Trophoblast cell (in vitro differentiated cells and primary cell): ENCODE results near the gene MARK1.

Experiments
- DNase-seq, 2 donors: peaks; one replicate each; pipeline ENCODE4 v3.0.0-alpha.2; 2016
- H2AFZ ChIP-seq: 2 replicates; pipeline ENCODE4 v1.6.1; 2013; ENCODE audit warnings: low read length, moderate library complexity, mild to moderate bottlenecking; ENCODE audit not compliant: insufficient read depth, poor library complexity
- H2AK5ac ChIP-seq: 2 replicates; pipeline ENCODE4 v1.6.1; 2013; ENCODE audit warnings: mild to moderate bottlenecking, low read length
- H2BK120ac ChIP-seq: 2 replicates; pipeline ENCODE4 v1.6.1; 2013; ENCODE audit warnings: low read length, mild to moderate bottlenecking, moderate library complexity; ENCODE audit not compliant: insufficient read depth, poor library complexity
- H2BK12ac ChIP-seq: 2 replicates; pipeline ENCODE4 v1.6.1; 2013; ENCODE audit warnings: mild to moderate bottlenecking, low read length, moderate library complexity
- H2BK5ac ChIP-seq: 2 replicates; pipeline ENCODE4 v1.6.1; 2013; ENCODE audit warnings: low read length, low read depth, moderate library complexity, mild to moderate bottlenecking; ENCODE audit not compliant: poor library complexity
- H3K14ac ChIP-seq: 2 replicates; pipeline ENCODE4 v1.6.1; 2013; ENCODE audit warnings: mild to moderate bottlenecking, low read length
- H3K18ac ChIP-seq: 2 replicates; pipeline ENCODE4 v1.6.1; 2013; ENCODE audit warnings: mild to moderate bottlenecking, low read length
- H3K23ac ChIP-seq: 2 replicates; pipeline ENCODE4 v1.6.1; 2013; ENCODE audit warnings: low read length
- H3K27ac ChIP-seq: 2 replicates; pipeline ENCODE4 v1.5.1; 2013; ENCODE audit warnings: low read depth, mild to moderate bottlenecking, inconsistent platforms, low read length, moderate library complexity
- H3K27me3 ChIP-seq: 2 replicates; pipeline ENCODE4 v1.6.1; 2013; ENCODE audit warnings: inconsistent platforms, mild to moderate bottlenecking, low read length, moderate library complexity; ENCODE audit not compliant: insufficient read depth
- H3K36me3 ChIP-seq, 2 experiments: 1 replicate in 1 of 2; 2 replicates in 1 of 2; pipeline ENCODE4 v1.6.1; 2013; ENCODE audit warnings: low read length in 2 of 2, mild to moderate bottlenecking in 2 of 2, moderate library complexity in 1 of 2; ENCODE audit not compliant: insufficient read depth in 2 of 2, control insufficient read depth in 1 of 2
- H3K4ac ChIP-seq: 2 replicates; pipeline ENCODE4 v1.6.1; 2013; ENCODE audit warnings: low read depth, mild to moderate bottlenecking, low read length, moderate library complexity
- H3K4me1 ChIP-seq, 2 experiments: 1 replicate in 1 of 2; 2 replicates in 1 of 2; pipeline ENCODE4 v1.6.1; 2013; ENCODE audit warnings: low read length in 2 of 2, mild to moderate bottlenecking in 2 of 2, moderate library complexity in 1 of 2; ENCODE audit not compliant: insufficient read depth in 2 of 2, control insufficient read depth in 1 of 2
- H3K4me2 ChIP-seq: 2 replicates; pipeline ENCODE4 v1.6.1; 2013; ENCODE audit warnings: inconsistent platforms, mild to moderate bottlenecking, low read length, moderate library complexity
- H3K4me3 ChIP-seq: 2 replicates; pipeline ENCODE4 v1.5.1; 2013; ENCODE audit warnings: mild to moderate bottlenecking, low read depth, low read length, inconsistent platforms
- H3K79me1 ChIP-seq: one replicate; pipeline ENCODE4 v1.6.1; 2013; ENCODE audit warnings: low read length
- H3K79me2 ChIP-seq: 2 replicates; pipeline ENCODE4 v1.6.1; 2013; ENCODE audit warnings: low read length, mild to moderate bottlenecking; ENCODE audit not compliant: control insufficient read depth, insufficient read depth, poor library complexity
- H3K9ac ChIP-seq: 2 replicates; pipeline ENCODE4 v1.6.1; 2013; ENCODE audit warnings: mild to moderate bottlenecking, low read length
- H3K9me3 ChIP-seq: 2 replicates; pipeline ENCODE4 v1.6.1; 2013; ENCODE audit warnings: low read depth, mild to moderate bottlenecking, control low read depth, inconsistent platforms, low read length; ENCODE audit not compliant: insufficient read depth
- H4K12ac ChIP-seq: 2 replicates; pipeline ENCODE4 v1.6.1; 2013; ENCODE audit warnings: low read depth, mild to moderate bottlenecking, low read length, moderate library complexity
- H4K8ac ChIP-seq: 2 replicates; pipeline ENCODE4 v1.6.1; 2013; ENCODE audit warnings: low read depth, mild to moderate bottlenecking, low read length, moderate library complexity
- H4K91ac ChIP-seq: one replicate; pipeline ENCODE4 v1.6.1; 2013; ENCODE audit warnings: low read depth, mild to moderate bottlenecking, low read length, moderate library complexity
- WGBS: extraction: QIAGEN DNeasy Blood & Tissue Kit; methylation state at CpG from one replicate; pipeline ENCODE4 v1.1.7; 2013; ENCODE audit warnings: missing lambda C conversion rate; ENCODE audit not compliant: insufficient read length, insufficient coverage; ENCODE audit errors: extremely low coverage; 5-methylcytosine and 5-hydroxymethylcytosine counted together

MARK1 gene

DNA sequence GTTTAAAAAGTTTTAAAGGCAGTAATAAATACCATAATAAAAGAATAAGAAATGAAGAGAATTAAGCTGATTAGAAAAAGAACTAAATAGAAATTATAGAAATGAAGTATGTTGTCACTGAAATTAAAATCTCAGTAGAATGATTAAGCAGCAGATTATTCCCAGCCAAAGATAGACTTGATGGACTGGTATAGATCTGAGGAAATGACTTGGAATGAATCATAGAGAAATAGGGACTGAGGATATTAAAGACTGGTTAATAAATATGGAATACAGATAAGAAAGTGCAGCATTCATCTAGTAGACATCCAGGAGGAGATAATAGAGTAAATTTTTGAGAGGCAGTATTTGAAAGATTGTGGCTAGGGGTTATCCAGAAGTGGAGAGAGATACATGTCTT lies 28.7 kb downstream of the MARK1 start:
- Histone ChIP-seq H2BK12ac (no peak overlapping the region), H4K91ac (no peak overlapping the region), H3K9me3 (no peaks in the 10 kb centered on the region), H3K27ac (no peak overlapping the region), H3K79me2 (no peaks in the 10 kb centered on the region), H3K36me3 (no peaks in the 10 kb centered on the region), H3K4me2 (no peak overlapping the region), H4K12ac (no peak overlapping the region), H2AFZ (no peak overlapping the region), H3K79me1 (no peaks in the 10 kb centered on the region), H2BK120ac (no peak overlapping the region), H3K14ac (no peak overlapping the region), H3K4me1 (no peaks in the 10 kb centered on the region), H3K27me3 (no peaks in the 10 kb centered on the region), H2AK5ac (no peak overlapping the region), H4K8ac (no peak overlapping the region), H3K4ac (no peak overlapping the region), H3K18ac (no peak overlapping the region), H3K9ac (no peak overlapping the region), H3K4me3 (no peak overlapping the region), H2BK5ac (no peak overlapping the region), H3K23ac (no peak overlapping the region)
- DNase-seq, result peak in 1 of 2 donors; percentile 39

DNA sequence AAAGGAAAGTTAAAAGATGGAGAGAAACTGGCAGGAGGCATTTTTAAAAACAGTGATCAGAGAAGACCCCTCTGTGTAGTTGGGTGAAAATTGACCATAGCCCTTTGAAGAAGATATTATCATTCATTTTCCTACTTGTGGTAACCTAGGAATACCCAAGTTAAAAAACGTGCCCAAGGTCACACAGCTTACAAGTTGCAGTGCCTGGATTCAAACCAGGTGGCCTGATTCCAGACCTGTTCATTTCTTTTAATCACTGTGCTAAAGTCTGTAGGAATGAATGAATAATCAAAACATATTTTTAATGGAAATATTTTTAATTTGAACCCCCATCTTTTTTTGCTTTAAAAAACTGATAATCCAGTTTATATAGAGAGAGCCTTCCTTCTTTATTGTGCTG lies 35.6 kb downstream of the MARK1 start:
- no peak overlapping the region for H2BK5ac ChIP-seq
- WGBS, result no CpG with 5 or more reads among the region's 1 CpG
- no peak for DNase-seq
- H4K12ac ChIP-seq, result no peak overlapping the region
- H4K8ac ChIP-seq, result no peak overlapping the region
- H3K4me2 ChIP-seq, result no peak overlapping the region
- H2BK120ac ChIP-seq, result no peak overlapping the region
- no peaks in the 10 kb centered on the region for H3K27me3 ChIP-seq
- H3K79me2 ChIP-seq, result no peaks in the 10 kb centered on the region
- H3K79me1 ChIP-seq, result peaks cover 3% of the 10 kb centered on the region
- no peak overlapping the region for H3K27ac ChIP-seq
- H2AFZ ChIP-seq, result no peak overlapping the region
- no peak overlapping the region for H3K4ac ChIP-seq
- H3K18ac ChIP-seq, result no peak overlapping the region
- no peak overlapping the region for H2AK5ac ChIP-seq
- H3K4me3 ChIP-seq, result no peak overlapping the region
- no peak overlapping the region for H3K14ac ChIP-seq
- no peak overlapping the region for H2BK12ac ChIP-seq
- H3K9ac ChIP-seq, result no peak overlapping the region
- H3K36me3 ChIP-seq, result no peaks in the 10 kb centered on the region
- no peak overlapping the region for H4K91ac ChIP-seq
- no peaks in the 10 kb centered on the region for H3K9me3 ChIP-seq
- no peak overlapping the region for H3K23ac ChIP-seq
- peaks cover 4 to 5% of the 10 kb centered on the region in 2 experiments for H3K4me1 ChIP-seq

DNA sequence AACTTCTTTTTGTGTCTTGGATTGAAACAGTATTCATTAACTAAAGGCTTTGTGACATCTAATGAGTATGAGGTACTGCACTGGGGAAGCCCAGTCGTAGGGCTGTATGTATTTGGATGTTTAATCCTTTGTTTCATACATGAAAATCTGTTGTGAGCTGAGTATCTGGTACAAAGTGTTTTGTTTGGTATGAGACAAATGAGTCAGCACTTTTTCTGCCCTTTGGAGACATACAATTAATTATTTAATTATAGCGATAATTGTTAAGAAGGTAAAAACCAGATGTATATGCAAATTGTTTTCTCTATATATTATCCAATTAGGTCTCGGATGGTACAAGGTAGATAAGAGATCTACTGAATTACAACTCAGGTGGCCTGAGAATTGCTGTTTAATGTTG lies 36.3 kb downstream of the MARK1 start:
- Histone ChIP-seq H3K14ac (no peak overlapping the region), H3K4ac (no peak overlapping the region), H3K36me3 (no peaks in the 10 kb centered on the region), H3K23ac (no peak overlapping the region), H3K79me2 (no peaks in the 10 kb centered on the region), H4K91ac (no peak overlapping the region), H3K4me3 (no peak overlapping the region), H4K8ac (no peak overlapping the region), H3K27me3 (no peaks in the 10 kb centered on the region), H3K18ac (no peak overlapping the region), H3K79me1 (peaks cover 3% of the 10 kb centered on the region), H4K12ac (no peak overlapping the region), H3K27ac (no peak overlapping the region), H2AK5ac (no peak overlapping the region), H2BK5ac (no peak overlapping the region), H3K9me3 (no peaks in the 10 kb centered on the region), H3K4me2 (no peak overlapping the region), H3K9ac (no peak overlapping the region), H2BK120ac (no peak overlapping the region), H2AFZ (no peak overlapping the region), H2BK12ac (no peak overlapping the region), H3K4me1 (peaks cover 4 to 5% of the 10 kb centered on the region in 2 experiments)
- WGBS, result no CpG with 5 or more reads among the region's 3 CpGs
- DNase-seq, result no peak

DNA sequence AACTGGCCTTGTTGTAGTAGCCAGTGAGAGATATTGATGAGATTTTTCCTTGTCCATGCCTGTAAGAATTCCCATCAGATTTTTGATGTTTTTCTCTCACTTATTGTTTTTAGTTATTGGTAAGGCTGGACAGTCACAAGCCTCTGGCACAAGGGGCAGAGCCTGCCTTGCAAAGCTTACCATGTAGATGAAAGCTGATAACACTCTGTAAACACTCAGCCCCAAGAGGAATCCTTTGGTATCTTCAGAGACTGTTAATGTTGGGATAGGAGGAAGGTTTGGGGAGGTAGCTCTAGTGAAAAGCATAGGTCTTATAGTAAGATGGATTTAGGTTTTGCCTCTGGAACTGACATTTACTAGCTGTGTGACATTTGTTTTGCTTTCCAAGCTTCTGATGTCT lies 37.7 kb downstream of the MARK1 start:
- Histone ChIP-seq H3K36me3 (no peaks in the 10 kb centered on the region), H3K4me3 (no peak overlapping the region), H3K79me2 (no peaks in the 10 kb centered on the region), H2AFZ (no peak overlapping the region), H2BK120ac (no peak overlapping the region), H4K8ac (no peak overlapping the region), H2BK5ac (no peak overlapping the region), H3K14ac (no peak overlapping the region), H2AK5ac (no peak overlapping the region), H3K4me1 (peaks cover 4 to 5% of the 10 kb centered on the region in 2 experiments), H3K9ac (no peak overlapping the region), H3K27me3 (no peaks in the 10 kb centered on the region), H3K4me2 (no peak overlapping the region), H3K9me3 (no peaks in the 10 kb centered on the region), H3K18ac (no peak overlapping the region), H3K27ac (no peak overlapping the region), H3K79me1 (peaks cover 3% of the 10 kb centered on the region), H3K23ac (no peak overlapping the region), H3K4ac (no peak overlapping the region), H4K91ac (no peak overlapping the region), H2BK12ac (no peak overlapping the region), H4K12ac (no peak overlapping the region)
- DNase-seq, result no peak

DNA sequence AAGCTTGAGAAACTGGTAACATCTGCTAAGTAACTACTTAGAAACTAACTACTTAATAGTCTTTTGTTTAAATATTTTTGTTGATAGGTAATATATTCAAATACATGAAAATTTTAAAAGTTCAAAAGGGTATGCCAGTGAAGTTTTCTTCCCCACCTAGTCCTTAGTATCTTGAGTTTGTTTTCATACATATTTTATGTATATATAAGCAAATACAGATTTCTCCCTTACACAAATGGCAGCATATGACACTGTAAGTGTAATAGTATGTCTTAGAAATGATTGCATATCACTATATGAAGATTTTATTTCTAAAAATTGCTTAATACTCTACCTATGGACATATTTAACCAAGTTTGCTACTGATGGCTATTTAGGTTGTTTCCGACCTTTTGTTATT lies 38.9 kb downstream of the MARK1 start:
- Histone ChIP-seq H3K4me3 (no peak overlapping the region), H3K36me3 (no peaks in the 10 kb centered on the region), H3K27ac (no peak overlapping the region), H3K79me1 (peaks cover 3% of the 10 kb centered on the region), H3K4ac (no peak overlapping the region), H2BK120ac (no peak overlapping the region), H3K27me3 (no peaks in the 10 kb centered on the region), H4K8ac (no peak overlapping the region), H3K9me3 (no peaks in the 10 kb centered on the region), H3K79me2 (no peaks in the 10 kb centered on the region), H2BK5ac (no peak overlapping the region), H2BK12ac (no peak overlapping the region), H2AK5ac (no peak overlapping the region), H2AFZ (no peak overlapping the region), H3K14ac (no peak overlapping the region), H3K23ac (no peak overlapping the region), H3K18ac (no peak overlapping the region), H3K9ac (no peak overlapping the region), H3K4me2 (no peak overlapping the region), H4K12ac (no peak overlapping the region), H3K4me1 (peaks cover 4 to 5% of the 10 kb centered on the region in 2 experiments), H4K91ac (no peak overlapping the region)
- DNase-seq, result no peak
- no CpG with 5 or more reads among the region's 1 CpG for WGBS
